ENCODE measurements around the gene PTPRM.

Gene PTPRM

GRCh38 chr18:8097927-8098326 is 530.8 kb downstream of the PTPRM start:
- TF ChIP-seq CTCF (IDR thresholded peaks at IDR 0.05; ENCODE audit: low read depth, low read length): no peak
- H3K4me3 ChIP-seq (ENCODE audit: low read depth, low read length): no peak overlapping the region

- H3K4me3 ChIP-seq (ENCODE audit: low read depth, low read length): no peak overlapping the region
- no peak for TF ChIP-seq CTCF (IDR thresholded peaks at IDR 0.05; ENCODE audit: low read depth, low read length)
Measured at GRCh38 chr18:8106603-8107002, 539.5 kb downstream of the PTPRM start.

DNA sequence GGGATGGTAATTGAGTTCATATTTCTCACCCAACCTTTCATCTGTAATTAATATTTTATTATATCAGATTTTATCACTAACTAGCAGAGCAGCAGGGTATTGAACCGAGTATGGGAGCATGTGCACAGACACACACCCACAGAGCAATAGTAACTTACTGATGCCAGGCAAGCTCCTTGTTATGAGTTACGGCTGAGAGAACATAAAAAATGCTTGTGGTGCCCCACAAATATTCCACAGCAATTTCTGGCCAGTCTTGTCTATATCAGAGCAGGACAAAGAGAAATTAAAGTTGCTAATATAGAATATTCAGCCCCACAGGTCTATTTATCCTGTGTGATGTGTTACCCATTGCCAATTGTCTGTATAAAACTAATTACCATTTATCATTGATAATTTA is 540.3 kb downstream of the PTPRM start:
- no peak for TF ChIP-seq CTCF (IDR thresholded peaks at IDR 0.05; ENCODE audit: low read depth, low read length)
- no peak overlapping the region for H3K4me3 ChIP-seq (ENCODE audit: low read depth, low read length)

DNA sequence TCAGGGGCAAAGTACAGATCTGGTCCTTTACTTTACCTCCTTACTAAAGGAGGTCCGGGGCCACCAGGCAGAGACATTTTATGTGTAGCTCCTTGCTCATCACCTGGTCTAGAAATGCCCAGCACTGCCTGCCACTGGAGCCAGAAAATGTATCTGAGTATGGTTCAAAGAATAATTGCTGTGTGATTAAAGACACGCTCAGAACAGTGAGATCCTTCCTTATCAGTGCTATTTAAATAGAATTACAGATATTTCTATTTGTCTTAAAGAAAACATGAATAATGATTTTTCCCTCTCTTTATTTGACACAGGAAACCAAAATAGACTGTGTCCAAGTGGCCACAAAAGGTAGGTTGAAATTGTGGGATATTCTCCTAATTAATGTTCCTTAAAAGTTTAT is 547.4 kb downstream of the PTPRM start:
- no peak overlapping the region for H3K4me3 ChIP-seq (ENCODE audit: low read depth, low read length)

DNA sequence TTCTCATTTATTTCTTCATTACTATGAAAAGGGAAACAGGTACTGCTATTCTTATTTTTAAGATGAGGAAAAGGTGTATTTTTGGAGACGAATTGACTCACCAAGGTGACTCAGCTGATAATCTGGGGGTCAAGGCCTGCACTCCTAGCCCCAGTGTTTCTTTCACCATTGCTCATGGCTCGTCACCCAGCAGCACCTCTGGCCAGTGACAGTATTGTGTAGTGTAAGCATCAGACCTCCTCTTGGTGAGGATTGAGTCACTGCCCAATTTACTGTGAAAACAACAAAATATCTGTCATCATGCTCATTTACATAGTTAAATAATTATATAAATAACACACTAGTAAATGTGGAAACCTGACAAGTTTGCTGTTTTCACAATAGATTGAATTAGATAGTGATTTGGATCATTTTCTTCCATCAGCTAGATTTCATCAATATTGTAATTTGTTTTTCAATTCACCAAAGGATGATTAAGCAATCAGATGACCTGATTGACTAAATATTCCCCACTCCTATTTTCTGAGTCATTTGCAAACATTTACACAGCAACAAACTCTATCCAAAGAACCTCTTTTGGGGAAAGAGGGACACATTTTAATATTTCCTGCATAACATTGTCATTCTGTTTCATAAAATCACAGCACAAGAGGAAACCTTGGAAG is 549.4 kb downstream of the PTPRM start:
- TF ChIP-seq CTCF (IDR thresholded peaks at IDR 0.05; ENCODE audit: low read depth, low read length): no peak

More for the DNA sequence above, 547.4 kb downstream of the PTPRM start:
- TF ChIP-seq CTCF (IDR thresholded peaks at IDR 0.05; ENCODE audit: low read depth, low read length): no peak

GRCh38 chr18:8117006-8117371 is 549.9 kb downstream of the PTPRM start:
- TF ChIP-seq CTCF (IDR thresholded peaks at IDR 0.05; ENCODE audit: low read depth, low read length): no peak
- no peak overlapping the region for H3K4me3 ChIP-seq (ENCODE audit: low read depth, low read length)

More for the DNA sequence above, 549.4 kb downstream of the PTPRM start:
- no peak overlapping the region for H3K4me3 ChIP-seq (ENCODE audit: low read depth, low read length)

DNA sequence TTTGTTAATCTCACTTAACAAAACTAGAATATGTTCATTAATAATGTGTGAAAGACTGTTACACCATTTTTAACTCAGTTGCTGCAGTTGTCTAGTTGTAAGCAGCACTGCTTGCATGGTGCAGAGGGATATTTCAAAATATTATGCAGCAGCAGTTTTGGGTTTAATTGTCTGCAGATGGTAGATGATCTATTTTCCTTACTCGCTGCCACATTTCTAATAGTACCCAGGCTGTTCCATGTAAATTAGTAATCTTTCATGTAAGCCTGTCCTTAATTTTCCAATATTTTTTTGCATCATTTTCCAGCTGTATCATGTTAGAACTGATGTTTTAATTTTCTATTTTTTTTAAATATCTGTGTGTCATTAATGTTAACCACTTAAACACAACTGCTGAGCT is 554.0 kb downstream of the PTPRM start:
- no peak overlapping the region for H3K4me3 ChIP-seq (ENCODE audit: low read depth, low read length)
- TF ChIP-seq CTCF (IDR thresholded peaks at IDR 0.05; ENCODE audit: low read depth, low read length): no peak

Measured in WI38 (cell line).